NT2/D1 (cell line): Measurements from ENCODE around the gene PPP3R1.

Experiments
- DNase-seq: peaks from one replicate; pipeline ENCODE4 v3.0.0-alpha.2; 2011; ENCODE audit warnings: low read depth, low spot score
- H3K27me3 ChIP-seq: 2 replicates; pipeline ENCODE4 v1.6.0; 2011; ENCODE audit warnings: mild to moderate bottlenecking; ENCODE audit not compliant: insufficient read length, insufficient read depth
- H3K36me3 ChIP-seq: 2 replicates; pipeline ENCODE4 v1.6.1; 2011; ENCODE audit warnings: mild to moderate bottlenecking, low read length, mixed read lengths; ENCODE audit not compliant: insufficient read depth, insufficient read length
- H3K4me1 ChIP-seq: 2 replicates; pipeline ENCODE4 v1.5.1; 2011; ENCODE audit not compliant: insufficient read depth, insufficient read length
- H3K4me3 ChIP-seq: 2 replicates; pipeline ENCODE4 v1.5.1; 2011; ENCODE audit warnings: low read depth; ENCODE audit not compliant: insufficient read length
- H3K9ac ChIP-seq: 2 replicates; pipeline ENCODE4 v1.6.0; 2011; ENCODE audit warnings: low read depth; ENCODE audit not compliant: insufficient read length
- H3K9me3 ChIP-seq: 2 replicates; pipeline ENCODE4 v1.5.1; 2011; ENCODE audit warnings: mild to moderate bottlenecking, low read length; ENCODE audit not compliant: insufficient read depth
- SUZ12 ChIP-seq: IDR thresholded peaks from 2 replicates; pipeline ENCODE4 v1.6.1; 2011; ENCODE audit not compliant: insufficient read length, insufficient read depth; ENCODE audit errors: extremely low read depth
- YY1 ChIP-seq: IDR thresholded peaks from 2 replicates; pipeline ENCODE4 v1.6.1; 2011; ENCODE audit not compliant: insufficient read length, insufficient read depth
- ZNF274 ChIP-seq: IDR thresholded peaks from 2 replicates; pipeline ENCODE4 v1.6.1; 2011; ENCODE audit warnings: mild to moderate bottlenecking, low read depth, low read length

PPP3R1 gene

GRCh38 chr2:68172990-68173700, 79.2 kb downstream of the PPP3R1 start:
- DNase-seq: no peak
- Histone ChIP-seq H3K4me1 (no peaks in the 10 kb centered on the region), H3K27me3 (no peaks in the 10 kb centered on the region)

GRCh38 chr2:68172521-68172920, 79.8 kb downstream of the PPP3R1 start:
- H3K4me3 ChIP-seq: no peak overlapping the region
- peaks cover 67% of the 10 kb centered on the region for H3K36me3 ChIP-seq
- no peak overlapping the region for H3K9ac ChIP-seq
- H3K4me1 ChIP-seq: no peaks in the 10 kb centered on the region
- no peaks in the 10 kb centered on the region for H3K9me3 ChIP-seq
- TF ChIP-seq YY1 (no peak), SUZ12 (no peak), ZNF274 (no peak)
- no peaks in the 10 kb centered on the region for H3K27me3 ChIP-seq
- DNase-seq: no peak

More at GRCh38 chr2:68172990-68173700, 79.2 kb downstream of the PPP3R1 start:
- Histone ChIP-seq H3K9ac (no peak overlapping the region), H3K9me3 (no peaks in the 10 kb centered on the region), H3K36me3 (peaks cover 63% of the 10 kb centered on the region), H3K4me3 (no peak overlapping the region)
- no peak for TF ChIP-seq YY1
- no peak for TF ChIP-seq SUZ12
- TF ChIP-seq ZNF274: no peak

GRCh38 chr2:68171684-68172083, 80.6 kb downstream of the PPP3R1 start:
- H3K9me3 ChIP-seq: no peaks in the 10 kb centered on the region
- H3K4me3 ChIP-seq: no peak overlapping the region
- no peak for DNase-seq
- peaks cover 66% of the 10 kb centered on the region for H3K36me3 ChIP-seq
- H3K27me3 ChIP-seq: no peaks in the 10 kb centered on the region
- TF ChIP-seq YY1 (no peak), ZNF274 (no peak), SUZ12 (no peak)
- H3K9ac ChIP-seq: no peak overlapping the region
- H3K4me1 ChIP-seq: no peaks in the 10 kb centered on the region

GRCh38 chr2:68171146-68171545, 81.2 kb downstream of the PPP3R1 start:
- DNase-seq: no peak
- H3K9ac ChIP-seq: no peak overlapping the region
- no peaks in the 10 kb centered on the region for H3K4me1 ChIP-seq
- no peak for TF ChIP-seq YY1
- no peak for TF ChIP-seq ZNF274
- no peak for TF ChIP-seq SUZ12
- no peaks in the 10 kb centered on the region for H3K9me3 ChIP-seq
- H3K36me3 ChIP-seq: peaks cover 66% of the 10 kb centered on the region
- H3K27me3 ChIP-seq: no peaks in the 10 kb centered on the region
- H3K4me3 ChIP-seq: no peak overlapping the region

- no peak for DNase-seq
- TF ChIP-seq SUZ12 (no peak), ZNF274 (no peak), YY1 (no peak)
Measured at GRCh38 chr2:68169308-68169707, 83.0 kb downstream of the PPP3R1 start.

GRCh38 chr2:68167186-68167585, 85.1 kb downstream of the PPP3R1 start:
- TF ChIP-seq YY1 (no peak), ZNF274 (no peak), SUZ12 (no peak)
- H3K9ac ChIP-seq: no peak overlapping the region

More at GRCh38 chr2:68169308-68169707, 83.0 kb downstream of the PPP3R1 start:
- H3K9ac ChIP-seq: no peak overlapping the region
- no peaks in the 10 kb centered on the region for H3K4me1 ChIP-seq
- H3K27me3 ChIP-seq: no peaks in the 10 kb centered on the region
- peaks cover 70% of the 10 kb centered on the region for H3K36me3 ChIP-seq
- H3K4me3 ChIP-seq: no peak overlapping the region
- H3K9me3 ChIP-seq: no peaks in the 10 kb centered on the region

GRCh38 chr2:68163641-68164040, 88.7 kb downstream of the PPP3R1 start:
- Histone ChIP-seq H3K4me3 (no peak overlapping the region), H3K4me1 (no peaks in the 10 kb centered on the region), H3K36me3 (peaks cover 81% of the 10 kb centered on the region), H3K9ac (no peak overlapping the region), H3K9me3 (no peaks in the 10 kb centered on the region), H3K27me3 (no peaks in the 10 kb centered on the region)
- TF ChIP-seq SUZ12 (no peak), ZNF274 (no peak), YY1 (no peak)
- no peak for DNase-seq

More at GRCh38 chr2:68167186-68167585, 85.1 kb downstream of the PPP3R1 start:
- DNase-seq: no peak
- Histone ChIP-seq H3K4me3 (no peak overlapping the region), H3K9me3 (no peaks in the 10 kb centered on the region), H3K27me3 (no peaks in the 10 kb centered on the region), H3K36me3 (peaks cover 75% of the 10 kb centered on the region), H3K4me1 (no peaks in the 10 kb centered on the region)

GRCh38 chr2:68158134-68158447, 94.2 kb downstream of the PPP3R1 start:
- Histone ChIP-seq H3K4me1 (no peaks in the 10 kb centered on the region), H3K27me3 (no peaks in the 10 kb centered on the region), H3K9me3 (no peaks in the 10 kb centered on the region), H3K9ac (peak overlapping the region; percentile 85), H3K4me3 (peak overlapping the region; percentile 97), H3K36me3 (peaks cover 47% of the 10 kb centered on the region)
- DNase-seq: no peak
- no peak for TF ChIP-seq YY1
- TF ChIP-seq SUZ12: no peak
- no peak for TF ChIP-seq ZNF274
